CD4-positive, alpha-beta T cell (primary cell): Measurements from ENCODE around the gene RORC. TPM values are rescaled to one million over a fixed set of nuclear protein-coding genes. Genes with fewer than 3 reads are reported as not detected.

Experiments used
- ATAC-seq: fragments of 200-7000 bp; cut with Tn5 transposase; one replicate; pipeline ENCODE4 v1.10.0; 2022; ENCODE audit warnings: mild to moderate bottlenecking; ENCODE audit not compliant: poor library complexity
- CTCF ChIA-PET: fragments of 350-600 bp; sonication (Branson Sonifier 250); formaldehyde crosslinking; loops from one replicate; lab custom pipeline; 2021; ENCODE audit warnings: antibody characterized with exemption, inconsistent platforms; lab: Charles Lee
- POLR2A ChIA-PET: fragments of 350-600 bp; sonication (Branson Sonifier 250); formaldehyde crosslinking; loops from one replicate; lab custom pipeline; 2021; ENCODE audit warnings: antibody characterized with exemption, inconsistent platforms; lab: Charles Lee
- DNase-seq, 14 experiments: peaks; one replicate each; pipeline ENCODE4 v3.0.0-alpha.2; 2013 to 2020; ENCODE audit warnings: mixed read lengths in 2 of 14
- H3K27ac ChIP-seq, 2 donors: one replicate each; pipeline versions ENCODE4 v1.5.1 to v1.7.0; 2013; ENCODE audit warnings: low read length in 2 of 2, low read depth in 1 of 2, mild to moderate bottlenecking in 1 of 2
- H3K27me3 ChIP-seq, 2 experiments: 1 replicate in 1 of 2; 2 replicates in 1 of 2; pipeline versions ENCODE4 v1.6.1 to v1.7.0; 2013; ENCODE audit warnings: low read length in 2 of 2, control low read depth in 1 of 2, mild to moderate bottlenecking in 1 of 2, moderate library complexity in 1 of 2; ENCODE audit not compliant: insufficient read depth in 2 of 2, control insufficient read depth in 1 of 2
- H3K36me3 ChIP-seq: one replicate; pipeline ENCODE4 v1.6.1; 2013; ENCODE audit warnings: low read length, control low read depth; ENCODE audit not compliant: insufficient read depth
- H3K4me1 ChIP-seq: one replicate; pipeline ENCODE4 v1.6.1; 2013; ENCODE audit warnings: low read length, control low read depth; ENCODE audit not compliant: insufficient read depth
- H3K4me3 ChIP-seq: one replicate; pipeline ENCODE4 v1.5.1; 2013; ENCODE audit warnings: mild to moderate bottlenecking, low read length, moderate library complexity
- H3K9me3 ChIP-seq, 2 experiments: 1 replicate in 1 of 2; 2 replicates in 1 of 2; pipeline versions ENCODE4 v1.6.1 to v1.7.0; 2013; ENCODE audit warnings: low read length in 2 of 2, mild to moderate bottlenecking in 2 of 2, control low read depth in 1 of 2, moderate library complexity in 1 of 2; ENCODE audit not compliant: control insufficient read depth in 1 of 2, insufficient read depth in 1 of 2
- H3K27ac Mint-ChIP-seq: one replicate; pipeline ENCODE4 v1.8.0; 2020; ENCODE audit warnings: mixed read lengths
- H3K27me3 Mint-ChIP-seq: one replicate; pipeline ENCODE4 v1.8.0; 2021; ENCODE audit warnings: mixed read lengths
- H3K36me3 Mint-ChIP-seq: one replicate; pipeline ENCODE4 v1.8.0; 2021; ENCODE audit warnings: low read depth, mixed read lengths
- H3K4me1 Mint-ChIP-seq: one replicate; pipeline ENCODE4 v1.8.0; 2021; ENCODE audit warnings: low read depth, mixed read lengths
- H3K4me3 Mint-ChIP-seq: one replicate; pipeline ENCODE4 v1.8.0; 2020; ENCODE audit warnings: mild to moderate bottlenecking, mixed read lengths
- H3K9me3 Mint-ChIP-seq: one replicate; pipeline ENCODE4 v1.8.0; 2020; ENCODE audit warnings: mixed read lengths
- CTCF ChIP-seq: fragments of 200-600 bp; IDR thresholded peaks from one replicate; pipeline ENCODE4 v1.8.0; 2022; ENCODE audit warnings: antibody characterized with exemption, mild to moderate bottlenecking
- intact Hi-C, 2 experiments: fragments of 100-400 bp; cut with DNase I in 1 of 2; cut with micrococcal nuclease in 1 of 2; formaldehyde crosslinking; loops; one replicate each; pipeline versions ENCODE4 v1.15.1 to v1.9.0; 2023 to 2025; cut with DNase I, micrococcal nuclease
- total RNA-seq, 174 experiments: library from RNA in 2 of 174; stranded (reverse) in 2 of 174; gene quantifications; one replicate each; pipeline ENCODE4 v1.2.3 and lab custom pipeline; 2021 to 2026

RORC gene
- total RNA-seq, 2 experiments from 2014 or later: 3.6 to 3.7 TPM

GRCh38 chr1:151839082-151839412 is 7.4 kb upstream of the RORC start:
- H3K4me3 ChIP-seq: peak overlapping the region; percentile 70
- no peak for ATAC-seq
- Mint-ChIP-seq H3K9me3 (no peaks in the 10 kb centered on the region), H3K27me3 (no peaks in the 10 kb centered on the region), H3K36me3 (no peaks in the 10 kb centered on the region), H3K27ac (peak overlapping the region; percentile 86), H3K4me1 (peaks cover 68% of the 10 kb centered on the region), H3K4me3 (peak overlapping the region; percentile 85)
- no peak for TF ChIP-seq CTCF
- H3K36me3 ChIP-seq: peaks cover 3% of the 10 kb centered on the region
- H3K27ac ChIP-seq: peak overlapping the region; percentile 51 to 90
- no peaks in the 10 kb centered on the region for H3K27me3 ChIP-seq
- ChIA-PET POLR2A (interaction anchor here (1.3 to 4.8 kb wide), 5 partner anchors 9 to 70 kb away, joined by 4 to 23 read pairs (median 8); partner anchors contain the start of genes TDRKH and THEM4), CTCF (interaction anchor here (1.3 to 2.1 kb wide), 3 partner anchors 9 to 153 kb away, joined by 3 to 8 read pairs (median 5); partner anchors contain the start of gene TDRKH)
- peaks cover 0 to 5% of the 10 kb centered on the region in 2 experiments for H3K9me3 ChIP-seq
- intact Hi-C loops: loop anchor here (2.0 to 5.0 kb wide), 2 partner anchors 244 to 382 kb away; partner anchors contain the start of gene POGZ (in 1 of the 2)
- no peak for DNase-seq
- H3K4me1 ChIP-seq: peaks cover 62% of the 10 kb centered on the region

GRCh38 chr1:151838222-151839081 is 6.8 kb upstream of the RORC start:
- POLR2A ChIA-PET: interaction anchor here (0.9 to 4.8 kb wide), 6 partner anchors 9 to 379 kb away, joined by 3 to 23 read pairs (median 6); partner anchors contain the start of genes POGZ, TDRKH and THEM4
- intact Hi-C loops: loop anchor here (2.0 to 5.0 kb wide), 2 partner anchors 244 to 381 kb away; partner anchors contain the start of gene POGZ (in 1 of the 2)
- Histone ChIP-seq H3K27ac (peak overlapping the region; percentile 51 to 90), H3K27me3 (no peaks in the 10 kb centered on the region), H3K4me1 (peaks cover 68% of the 10 kb centered on the region), H3K4me3 (peak overlapping the region; percentile 70), H3K9me3 (peaks cover 0 to 5% of the 10 kb centered on the region in 2 experiments), H3K36me3 (peaks cover 3% of the 10 kb centered on the region)
- CTCF ChIA-PET: interaction anchor here (0.9 to 2.1 kb wide), 3 partner anchors 49 to 129 kb away, joined by 3 to 8 read pairs (median 3); partner anchors contain the start of gene TDRKH
- peak overlapping the region; percentile 85 for H3K4me3 Mint-ChIP-seq
- H3K27me3 Mint-ChIP-seq: no peaks in the 10 kb centered on the region
- H3K4me1 Mint-ChIP-seq: peaks cover 74% of the 10 kb centered on the region
- peak overlapping the region; percentile 86 for H3K27ac Mint-ChIP-seq
- ATAC-seq (peak; percentile 8), DNase-seq (peak in 5 of 14 experiments; percentile 37 to 82 (median 44))
- no peaks in the 10 kb centered on the region for H3K36me3 Mint-ChIP-seq
- TF ChIP-seq CTCF: no peak
- no peaks in the 10 kb centered on the region for H3K9me3 Mint-ChIP-seq

- Mint-ChIP-seq H3K36me3 (no peaks in the 10 kb centered on the region), H3K27me3 (no peaks in the 10 kb centered on the region), H3K4me3 (peak overlapping the region; percentile 94), H3K9me3 (no peaks in the 10 kb centered on the region), H3K27ac (peak overlapping the region; percentile 73), H3K4me1 (peaks cover 80% of the 10 kb centered on the region)
- intact Hi-C loops: loop anchor here (2.0 to 5.0 kb wide), 7 partner anchors 47 to 395 kb away; partner anchors contain the start of genes MRPL9 (in 1 of the 2), POGZ (in 1 of the 2) and TDRKH (in 1 of the 2)
- Histone ChIP-seq H3K9me3 (peaks cover 0 to 5% of the 10 kb centered on the region in 2 experiments), H3K27me3 (no peaks in the 10 kb centered on the region), H3K36me3 (peaks cover 3% of the 10 kb centered on the region), H3K4me1 (peaks cover 74% of the 10 kb centered on the region), H3K27ac (peak overlapping the region; percentile 7 to 64), H3K4me3 (peak overlapping the region; percentile 51)
- no peak for ATAC-seq
- ChIA-PET CTCF (interaction anchor here (0.9 to 2.2 kb wide), 3 partner anchors 98 to 244 kb away, joined by 3 to 6 read pairs (median 3); no protein-coding TSS in a partner anchor), POLR2A (interaction anchor here (0.9 to 4.8 kb wide), 4 partner anchors 8 to 379 kb away, joined by 3 to 23 read pairs (median 5); partner anchors contain the start of genes POGZ and TDRKH)
- DNase-seq: no peak
- no peak for TF ChIP-seq CTCF
Observed at GRCh38 chr1:151837884-151838221, 6.3 kb upstream of the RORC start.
